ENCODE data around the gene TANGO6.

The TANGO6 gene

GRCh38 chr16:68857479-68857878, 14.1 kb downstream of the TANGO6 start:
- no peak for TF ChIP-seq CTCF (conservative IDR thresholded peaks at IDR 0.05; ENCODE audit: control insufficient read depth, insufficient read depth, low read depth, low read length)
- DNase-seq (ENCODE audit: low read depth) = no peak
- H3K4me3 ChIP-seq (ENCODE audit: control insufficient read depth, low read depth, low read length) = no peak overlapping the region

GRCh38 chr16:68859828-68860227, 16.5 kb downstream of the TANGO6 start:
- DNase-seq (ENCODE audit: low read depth) = no peak
- TF ChIP-seq CTCF (conservative IDR thresholded peaks at IDR 0.05; ENCODE audit: control insufficient read depth, insufficient read depth, low read depth, low read length) = no peak
- H3K4me3 ChIP-seq (ENCODE audit: control insufficient read depth, low read depth, low read length) = no peak overlapping the region

- TF ChIP-seq CTCF (conservative IDR thresholded peaks at IDR 0.05; ENCODE audit: control insufficient read depth, insufficient read depth, low read depth, low read length) = no peak
- no peak overlapping the region for H3K4me3 ChIP-seq (ENCODE audit: control insufficient read depth, low read depth, low read length)
- no peak for DNase-seq (ENCODE audit: low read depth)
These were observed 17.9 kb downstream of the TANGO6 start for GRCh38 chr16:68860978-68861892.

GRCh38 chr16:68866933-68867332, 23.6 kb downstream of the TANGO6 start:
- no peak for TF ChIP-seq CTCF (conservative IDR thresholded peaks at IDR 0.05; ENCODE audit: control insufficient read depth, insufficient read depth, low read depth, low read length)
- no peak for DNase-seq (ENCODE audit: low read depth)
- no peak overlapping the region for H3K4me3 ChIP-seq (ENCODE audit: control insufficient read depth, low read depth, low read length)

GRCh38 chr16:68869492-68870088, 26.3 kb downstream of the TANGO6 start:
- no peak for TF ChIP-seq CTCF (conservative IDR thresholded peaks at IDR 0.05; ENCODE audit: control insufficient read depth, insufficient read depth, low read depth, low read length)
- no peak for DNase-seq (ENCODE audit: low read depth)
- no peak overlapping the region for H3K4me3 ChIP-seq (ENCODE audit: control insufficient read depth, low read depth, low read length)

- no peak for TF ChIP-seq CTCF (conservative IDR thresholded peaks at IDR 0.05; ENCODE audit: control insufficient read depth, insufficient read depth, low read depth, low read length)
- no peak for DNase-seq (ENCODE audit: low read depth)
- no peak overlapping the region for H3K4me3 ChIP-seq (ENCODE audit: control insufficient read depth, low read depth, low read length)
These were observed 30.5 kb downstream of the TANGO6 start for GRCh38 chr16:68873635-68874471.
